ENCODE results near the gene FAM174C. TPM values are rescaled to one million over a fixed set of nuclear protein-coding genes. Genes with fewer than 3 reads are reported as not detected.

FAM174C gene
- total and polyA plus RNA-seq, 10 of the 15 experiments (the other 5 are each of a cell fraction or from before 2014, with no cell fraction given), result 0.89 to 94.6 (median 43.6) TPM

DNA sequence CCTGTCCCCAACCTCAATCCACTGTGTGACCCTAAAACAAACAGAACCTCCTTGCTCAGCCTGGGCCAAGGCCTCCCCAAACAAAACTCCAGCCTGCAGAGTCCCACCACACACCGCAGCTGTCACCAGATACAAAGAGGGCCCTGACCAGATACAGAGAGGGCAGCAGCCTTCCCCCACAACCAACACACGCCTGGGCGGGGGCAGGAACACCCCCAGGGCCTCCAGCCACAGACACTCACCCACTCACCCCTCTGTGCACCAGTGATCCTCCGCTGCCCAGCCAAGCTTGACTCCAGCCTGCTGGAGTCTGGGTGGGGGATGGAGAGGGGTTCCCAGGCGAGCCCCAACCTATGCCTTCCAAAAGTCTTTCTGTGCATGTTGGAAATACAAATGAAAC lies 12.1 kb upstream of the FAM174C start (continued):
- TF ChIP-seq ESRRA (IDR thresholded peaks at IDR 0.05; ENCODE audit: low read length), result no peak
- no peak for TF ChIP-seq ZBED1 (IDR thresholded peaks at IDR 0.05; ENCODE audit: borderline replicate concordance)
- TF ChIP-seq KLF5 (IDR thresholded peaks at IDR 0.05; ENCODE audit: partially characterized antibody), result no peak

DNA sequence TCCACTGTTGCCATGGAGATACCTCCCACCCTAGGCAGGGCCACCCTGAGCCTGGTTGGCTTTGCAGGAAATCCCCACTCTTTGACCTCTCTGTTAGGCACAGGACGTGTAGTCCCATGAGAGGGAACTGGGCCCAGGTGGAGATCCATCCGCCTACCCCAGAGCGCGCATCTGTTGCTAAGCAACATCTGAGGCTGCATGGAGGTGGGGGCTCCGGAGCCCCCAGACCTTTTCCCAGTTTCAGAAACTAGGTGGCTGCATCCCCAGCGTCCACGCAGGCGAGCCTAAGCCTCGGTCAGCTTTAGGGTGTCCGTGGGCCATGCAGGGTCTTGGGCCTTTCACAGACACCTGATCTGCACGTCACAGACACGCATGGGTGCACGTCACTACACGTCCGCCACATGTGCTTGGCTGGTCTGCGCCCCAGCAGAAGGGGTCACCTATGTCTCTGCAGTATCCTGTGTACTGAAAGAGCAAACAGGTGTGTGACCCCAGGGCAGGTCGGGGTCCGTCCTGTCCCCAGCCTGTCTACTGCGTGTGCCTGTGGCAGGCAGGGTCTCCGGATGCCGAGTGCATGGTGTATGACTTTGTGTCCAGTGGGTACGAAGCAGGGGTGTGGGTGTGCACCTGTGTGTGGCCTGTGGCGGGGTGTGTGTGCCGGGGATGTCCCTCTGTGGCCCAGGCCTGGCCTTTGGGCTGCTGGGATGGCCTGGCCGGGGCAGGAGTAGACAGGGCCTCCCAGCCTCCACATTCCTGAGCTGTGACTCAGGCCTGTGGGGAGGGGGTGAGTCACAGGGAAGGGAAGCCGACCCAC lies 10.3 kb upstream of the FAM174C start:
- in situ Hi-C loops (cut with MboI), result loop anchor here (10.0 kb wide), 1 partner anchor 820 kb away; no protein-coding TSS in a partner anchor
- Histone ChIP-seq H3K4me2 (ENCODE audit: control insufficient read depth, insufficient read depth) (peak overlapping the region; percentile 66), H3K9me3 (replicated peaks; ENCODE audit: control insufficient read depth, insufficient read depth, low read length) (no peaks in the 10 kb centered on the region), H3K9ac (ENCODE audit: control insufficient read depth, insufficient read depth, low read length) (no peak overlapping the region), H3K79me2 (ENCODE audit: control insufficient read depth, insufficient read depth, low read length) (peaks cover 31% of the 10 kb centered on the region), H3K27ac (ENCODE audit: control insufficient read depth, insufficient read depth) (peak overlapping the region; percentile 16), H3K4me1 (ENCODE audit: control insufficient read depth, insufficient read depth, low read length) (peaks cover 55% of the 10 kb centered on the region), H2AFZ (ENCODE audit: control insufficient read depth, low read depth, low read length) (no peak overlapping the region), H3K4me3 (peak overlapping the region; percentile 10; the same call in 1 of the 2 replicates), H3K36me3 (ENCODE audit: control insufficient read depth in 2 of 2, insufficient read depth in 2 of 2, low read length in 1 of 2) (no peaks in the 10 kb centered on the region), H4K20me1 (ENCODE audit: control insufficient read depth, insufficient read depth) (no peaks in the 10 kb centered on the region; the same call in 1 of the 2 replicates), H3K27me3 (replicated peaks in 1 of 2; ENCODE audit: control insufficient read depth in 2 of 2, insufficient read depth in 2 of 2, low read length in 1 of 2) (no peaks in the 10 kb centered on the region)
- no TSS peak for BruUV-seq (replicated peaks)
- WGBS (ENCODE audit: insufficient coverage, insufficient replicate concordance, low lambda C conversion rate, missing lambda C conversion rate), result 1% methylated on average over 26 of the region's 26 CpGs
- RAD21 ChIA-PET (ENCODE audit: unreplicated experiment), result interaction anchor here (1.3 to 5.1 kb wide), 5 partner anchors 12 to 198 kb away, joined by 4 to 336 read pairs (median 9); partner anchors contain the start of gene ARHGAP45
- CTCF ChIA-PET, result interaction anchor here (1.2 to 7.2 kb wide), 3 partner anchors 12 to 22 kb away, joined by 3 to 363 read pairs (median 26); partner anchors contain the start of gene ATP5F1D
- peak; percentile 3 for ATAC-seq
- POLR2A ChIA-PET, result interaction anchor here (1.0 to 8.7 kb wide), 2 partner anchors 12 to 21 kb away, joined by 3 to 184 read pairs; partner anchors contain the start of gene ATP5F1D
- no peak for FAIRE-seq
- DNase-seq (ENCODE audit: low read depth, low spot score), result no peak
- SMC1A ChIA-PET (ENCODE audit: uncharacterized antibody, unreplicated experiment), result interaction anchor here (7.3 kb wide), 1 partner anchor 21 kb away, joined by 172 read pairs; the partner anchor contains the start of gene ATP5F1D
- intact Hi-C loops (cut with micrococcal nuclease; ENCODE audit: unreplicated experiment), result no loop called here
- TF ChIP-seq PAX8 (IDR thresholded peaks at IDR 0.05), result no peak
- 0 out of 2 replicates have a peak, but pooled peaks have one; percentile 38 for TF ChIP-seq ATF7 (IDR thresholded peaks at IDR 0.05; ENCODE audit: low read depth)
- TF ChIP-seq BHLHE40 (IDR thresholded peaks at IDR 0.05; ENCODE audit: borderline replicate concordance in 1 of 2, low read depth in 2 of 2, low read length in 1 of 2), result peak; percentile 53 to 79; a peak in 3 of 4 replicates
- TF ChIP-seq IKZF1 (conservative IDR thresholded peaks at IDR 0.05), result 0 out of 2 replicates have a peak, but pooled peaks have one; percentile 38
- 0 out of 2 replicates have a peak, but pooled peaks have one; percentile 14 for TF ChIP-seq POLR2A (IDR thresholded peaks at IDR 0.05; ENCODE audit: low read depth, low read length)
- TF ChIP-seq, protein P1, sequence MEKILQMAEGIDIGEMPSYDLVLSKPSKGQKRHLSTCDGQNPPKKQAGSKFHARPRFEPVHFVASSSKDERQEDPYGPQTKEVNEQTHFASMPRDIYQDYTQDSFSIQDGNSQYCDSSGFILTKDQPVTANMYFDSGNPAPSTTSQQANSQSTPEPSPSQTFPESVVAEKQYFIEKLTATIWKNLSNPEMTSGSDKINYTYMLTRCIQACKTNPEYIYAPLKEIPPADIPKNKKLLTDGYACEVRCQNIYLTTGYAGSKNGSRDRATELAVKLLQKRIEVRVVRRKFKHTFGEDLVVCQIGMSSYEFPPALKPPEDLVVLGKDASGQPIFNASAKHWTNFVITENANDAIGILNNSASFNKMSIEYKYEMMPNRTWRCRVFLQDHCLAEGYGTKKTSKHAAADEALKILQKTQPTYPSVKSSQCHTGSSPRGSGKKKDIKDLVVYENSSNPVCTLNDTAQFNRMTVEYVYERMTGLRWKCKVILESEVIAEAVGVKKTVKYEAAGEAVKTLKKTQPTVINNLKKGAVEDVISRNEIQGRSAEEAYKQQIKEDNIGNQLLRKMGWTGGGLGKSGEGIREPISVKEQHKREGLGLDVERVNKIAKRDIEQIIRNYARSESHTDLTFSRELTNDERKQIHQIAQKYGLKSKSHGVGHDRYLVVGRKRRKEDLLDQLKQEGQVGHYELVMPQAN (conservative IDR thresholded peaks at IDR 0.05), result 0 out of 2 replicates have a peak, but pooled peaks have one; percentile 48
- peak; percentile 13; the same call in 1 of the 2 replicates for TF ChIP-seq YY1 (IDR thresholded peaks at IDR 0.05; ENCODE audit: low read depth, low read length)
- TF ChIP-seq MXI1 (IDR thresholded peaks at IDR 0.05; ENCODE audit: low read depth, low read length), result peak; percentile 83
- no peak for TF ChIP-seq CHD4 (IDR thresholded peaks at IDR 0.05)
- no peak for TF ChIP-seq NRF1 (conservative IDR thresholded peaks at IDR 0.05; ENCODE audit: low read depth, low read length)
- peak; percentile 34 for TF ChIP-seq LARP7 (IDR thresholded peaks at IDR 0.05)
- TF ChIP-seq, protein P2, sequence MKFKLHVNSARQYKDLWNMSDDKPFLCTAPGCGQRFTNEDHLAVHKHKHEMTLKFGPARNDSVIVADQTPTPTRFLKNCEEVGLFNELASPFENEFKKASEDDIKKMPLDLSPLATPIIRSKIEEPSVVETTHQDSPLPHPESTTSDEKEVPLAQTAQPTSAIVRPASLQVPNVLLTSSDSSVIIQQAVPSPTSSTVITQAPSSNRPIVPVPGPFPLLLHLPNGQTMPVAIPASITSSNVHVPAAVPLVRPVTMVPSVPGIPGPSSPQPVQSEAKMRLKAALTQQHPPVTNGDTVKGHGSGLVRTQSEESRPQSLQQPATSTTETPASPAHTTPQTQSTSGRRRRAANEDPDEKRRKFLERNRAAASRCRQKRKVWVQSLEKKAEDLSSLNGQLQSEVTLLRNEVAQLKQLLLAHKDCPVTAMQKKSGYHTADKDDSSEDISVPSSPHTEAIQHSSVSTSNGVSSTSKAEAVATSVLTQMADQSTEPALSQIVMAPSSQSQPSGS (IDR thresholded peaks at IDR 0.05; ENCODE audit: low read length), result no peak
- TF ChIP-seq EP300 (IDR thresholded peaks at IDR 0.05; ENCODE audit: borderline replicate concordance in 1 of 2, control insufficient read depth in 1 of 2, low read depth in 2 of 2, low read length in 2 of 2), result peak in 1 of 2 experiments; percentile 49; a peak in 1 of 4 replicates
- TF ChIP-seq, protein P3, sequence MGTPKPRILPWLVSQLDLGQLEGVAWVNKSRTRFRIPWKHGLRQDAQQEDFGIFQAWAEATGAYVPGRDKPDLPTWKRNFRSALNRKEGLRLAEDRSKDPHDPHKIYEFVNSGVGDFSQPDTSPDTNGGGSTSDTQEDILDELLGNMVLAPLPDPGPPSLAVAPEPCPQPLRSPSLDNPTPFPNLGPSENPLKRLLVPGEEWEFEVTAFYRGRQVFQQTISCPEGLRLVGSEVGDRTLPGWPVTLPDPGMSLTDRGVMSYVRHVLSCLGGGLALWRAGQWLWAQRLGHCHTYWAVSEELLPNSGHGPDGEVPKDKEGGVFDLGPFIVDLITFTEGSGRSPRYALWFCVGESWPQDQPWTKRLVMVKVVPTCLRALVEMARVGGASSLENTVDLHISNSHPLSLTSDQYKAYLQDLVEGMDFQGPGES (IDR thresholded peaks at IDR 0.05), result 0 out of 2 replicates have a peak, but pooled peaks have one; percentile 21

Data from GM12878 (cell line).